GM15510 (cell line): ENCODE data around the gene NDUFB10.

Experiments used
- POLR2A ChIP-seq: IDR thresholded peaks from 3 replicates; pipeline ENCODE4 v1.6.1; 2011; ENCODE audit warnings: borderline replicate concordance; ENCODE audit not compliant: insufficient read length; ENCODE audit errors: extremely low read depth

Gene NDUFB10

DNA sequence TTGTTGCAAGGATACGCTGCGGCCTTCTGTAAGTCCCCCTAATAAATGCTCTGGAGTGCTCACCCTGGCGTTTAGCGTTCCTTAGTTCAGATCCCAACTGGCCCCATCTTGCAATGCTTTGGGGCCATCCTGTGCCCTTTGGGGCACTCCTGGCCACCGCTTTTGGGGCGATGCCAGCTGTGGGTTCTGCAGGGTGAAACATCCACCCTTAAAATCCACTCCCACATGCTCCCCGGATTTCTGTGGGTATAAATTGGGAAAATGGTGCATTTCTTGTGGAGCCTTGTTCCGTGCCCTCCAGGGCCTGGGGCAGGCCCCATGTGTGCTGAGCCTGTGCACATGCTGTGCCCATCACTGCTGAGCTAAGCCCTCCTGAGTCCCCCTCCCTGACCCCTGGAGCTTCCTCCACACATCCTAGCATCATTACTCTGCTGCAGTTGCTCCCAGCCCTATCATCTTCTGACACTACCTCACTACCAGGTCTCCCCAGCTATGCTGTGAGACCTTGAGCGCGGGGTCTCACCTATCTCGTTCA is 22.3 kb upstream of the NDUFB10 start:
- no peak for TF ChIP-seq POLR2A

DNA sequence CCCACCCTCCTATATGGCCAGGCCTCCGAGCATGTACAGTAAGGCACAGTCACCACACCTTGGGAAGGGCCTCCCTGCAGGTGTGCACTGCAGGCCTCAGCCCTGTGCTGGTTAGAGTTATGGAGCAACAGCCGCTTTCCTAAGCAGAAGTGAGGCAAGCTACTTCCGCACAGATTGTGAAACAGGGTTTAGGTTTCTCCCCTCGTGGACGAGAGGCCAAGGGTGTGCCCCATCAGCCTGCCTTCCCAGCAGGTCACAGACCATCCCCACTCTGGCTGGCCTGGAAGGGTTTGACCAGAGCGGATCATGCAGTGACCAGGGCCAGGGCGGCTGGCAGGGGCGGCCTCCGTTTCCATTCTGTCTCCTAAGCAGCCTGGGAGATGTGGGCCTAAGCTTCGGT is 21.0 kb upstream of the NDUFB10 start:
- TF ChIP-seq POLR2A: no peak

DNA sequence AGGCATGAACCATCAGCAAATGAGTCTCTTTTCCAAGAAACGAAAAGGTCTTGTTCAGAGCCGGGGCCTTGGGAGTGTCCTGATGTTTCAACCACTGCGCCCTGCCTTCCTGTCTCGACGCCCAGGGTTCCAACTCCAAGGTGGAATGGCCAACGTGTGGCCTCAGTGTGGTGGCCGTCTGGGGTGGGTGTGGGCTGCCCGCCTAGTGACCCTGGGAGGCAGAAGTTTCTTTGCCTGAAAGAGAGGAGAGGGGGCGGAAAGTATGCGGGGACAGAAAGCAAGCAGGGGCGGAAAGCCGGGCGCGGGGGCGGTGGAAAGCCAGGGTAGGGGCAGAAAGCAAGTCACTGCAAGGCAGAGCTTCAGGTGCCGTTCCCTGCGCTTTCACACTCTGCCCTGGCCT is 20.4 kb upstream of the NDUFB10 start:
- no peak for TF ChIP-seq POLR2A

DNA sequence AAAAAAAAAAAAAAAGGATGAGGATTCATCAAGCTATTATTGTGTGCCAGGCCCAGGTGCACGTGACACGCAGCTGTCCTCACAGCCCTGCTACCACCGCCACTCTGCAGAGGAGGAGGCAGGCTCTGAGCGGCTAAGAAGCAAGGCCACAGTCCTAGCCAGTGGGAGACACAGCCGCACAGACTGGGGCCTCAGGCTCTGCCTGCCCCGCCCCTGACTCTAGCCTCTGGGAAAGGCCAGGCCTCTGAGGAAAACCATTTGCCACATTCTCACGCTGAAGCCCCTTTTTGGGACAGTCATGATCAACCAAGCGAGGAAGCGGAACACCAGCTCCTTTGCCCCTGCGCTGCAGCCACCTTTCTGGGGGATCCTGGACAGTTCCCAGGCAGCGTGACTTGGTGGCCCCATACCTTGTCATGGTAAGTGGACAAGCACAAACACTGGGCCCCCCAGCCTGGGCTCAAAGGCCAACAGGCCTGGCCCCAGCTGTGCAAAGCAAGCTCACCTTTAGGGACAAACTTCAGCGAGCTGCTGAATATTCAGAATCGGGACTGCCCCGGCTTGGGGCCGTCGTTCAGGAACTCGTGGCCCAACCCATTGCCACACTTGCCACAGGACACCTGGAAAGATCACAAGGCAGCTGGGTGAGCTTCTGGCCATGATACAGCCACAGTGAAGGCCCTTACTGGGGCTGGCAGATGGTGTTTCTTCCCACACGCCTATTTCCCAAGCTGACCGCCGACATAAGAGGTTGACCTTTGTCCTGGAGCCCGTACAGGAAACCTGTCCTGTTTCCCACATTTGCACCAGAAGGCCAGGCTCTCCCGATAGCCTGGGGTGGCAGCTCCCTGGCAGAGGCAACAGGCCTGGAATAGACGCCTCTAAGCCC is 18.8 kb upstream of the NDUFB10 start:
- TF ChIP-seq POLR2A: no peak

DNA sequence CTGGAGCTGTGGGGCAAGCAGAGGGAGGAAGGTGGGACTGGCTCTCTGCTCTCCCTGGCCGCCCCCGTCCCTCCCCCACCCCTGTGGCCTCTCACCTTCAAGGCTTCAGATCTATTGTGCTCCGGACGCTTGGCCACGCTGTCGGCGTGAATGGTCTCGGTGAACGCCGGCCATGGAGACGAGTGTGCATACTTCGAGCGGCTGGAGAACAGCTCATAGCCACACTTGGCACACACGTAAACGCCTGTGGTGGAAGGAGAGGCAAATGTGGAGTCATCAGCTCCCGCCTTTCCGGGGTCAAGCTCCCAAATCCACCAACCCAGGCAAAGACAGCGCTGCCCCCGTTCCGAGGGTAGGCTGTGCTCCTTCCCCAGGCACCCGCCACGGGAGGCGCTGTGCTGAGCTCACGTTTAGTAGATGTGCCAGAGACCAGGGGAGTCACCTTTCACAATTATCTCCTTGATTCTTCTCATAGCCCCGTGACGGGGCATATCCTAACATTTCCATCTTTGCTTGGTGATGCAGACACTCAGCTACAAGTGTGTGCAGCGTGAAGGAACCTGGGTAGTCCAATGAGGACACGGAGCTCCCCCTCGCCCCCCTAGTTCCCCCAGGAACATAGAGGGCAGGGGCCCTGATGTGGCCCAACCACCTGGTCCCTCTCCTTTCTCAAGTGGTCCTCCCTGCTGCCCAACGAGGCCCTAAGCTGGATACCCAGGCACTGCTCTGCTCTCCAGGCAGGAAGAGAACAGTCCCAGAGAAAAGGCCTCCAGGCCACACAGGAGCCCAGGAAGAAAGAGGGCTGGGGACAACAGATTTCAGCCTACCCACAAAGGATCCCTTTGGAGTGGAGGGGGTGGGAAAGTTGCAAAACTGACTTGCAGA is 17.9 kb upstream of the NDUFB10 start:
- TF ChIP-seq POLR2A: no peak

DNA sequence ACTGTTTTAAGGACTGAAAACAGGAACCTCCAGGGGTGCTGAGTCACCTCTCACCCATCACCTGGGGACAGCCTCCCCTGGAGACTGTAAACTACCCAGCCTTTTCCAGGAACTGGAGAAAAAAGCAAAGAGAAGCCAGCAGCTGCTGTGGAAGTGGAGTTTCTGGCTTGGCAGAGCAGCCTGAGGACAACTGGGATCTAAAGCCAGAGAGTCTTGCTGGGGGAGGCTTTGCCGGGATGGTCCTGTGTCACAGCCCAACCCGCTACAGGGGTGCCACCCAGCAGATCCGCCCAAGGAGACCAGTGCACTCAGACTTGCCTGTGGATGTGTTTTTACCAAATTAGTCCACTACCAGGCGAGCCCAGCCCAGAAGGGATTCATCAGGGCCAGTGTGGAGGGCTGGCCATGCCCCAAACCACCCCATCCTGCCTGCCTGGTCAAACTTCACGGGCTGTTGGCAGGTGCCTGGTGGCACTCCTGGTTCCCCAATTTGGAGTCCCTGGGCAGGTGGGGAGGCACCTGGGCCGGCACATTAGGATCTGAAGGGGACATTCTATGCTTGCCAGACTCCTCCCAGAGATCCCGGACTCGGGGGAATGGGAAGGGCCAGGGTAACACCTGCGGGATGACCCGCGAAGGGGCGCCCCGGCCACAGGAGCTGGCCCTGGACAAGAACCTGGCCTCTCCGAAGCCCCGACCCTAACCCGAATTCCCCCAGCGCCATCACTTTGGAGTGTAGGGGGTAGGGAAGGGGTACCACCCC is 17.1 kb upstream of the NDUFB10 start:
- TF ChIP-seq POLR2A: no peak

DNA sequence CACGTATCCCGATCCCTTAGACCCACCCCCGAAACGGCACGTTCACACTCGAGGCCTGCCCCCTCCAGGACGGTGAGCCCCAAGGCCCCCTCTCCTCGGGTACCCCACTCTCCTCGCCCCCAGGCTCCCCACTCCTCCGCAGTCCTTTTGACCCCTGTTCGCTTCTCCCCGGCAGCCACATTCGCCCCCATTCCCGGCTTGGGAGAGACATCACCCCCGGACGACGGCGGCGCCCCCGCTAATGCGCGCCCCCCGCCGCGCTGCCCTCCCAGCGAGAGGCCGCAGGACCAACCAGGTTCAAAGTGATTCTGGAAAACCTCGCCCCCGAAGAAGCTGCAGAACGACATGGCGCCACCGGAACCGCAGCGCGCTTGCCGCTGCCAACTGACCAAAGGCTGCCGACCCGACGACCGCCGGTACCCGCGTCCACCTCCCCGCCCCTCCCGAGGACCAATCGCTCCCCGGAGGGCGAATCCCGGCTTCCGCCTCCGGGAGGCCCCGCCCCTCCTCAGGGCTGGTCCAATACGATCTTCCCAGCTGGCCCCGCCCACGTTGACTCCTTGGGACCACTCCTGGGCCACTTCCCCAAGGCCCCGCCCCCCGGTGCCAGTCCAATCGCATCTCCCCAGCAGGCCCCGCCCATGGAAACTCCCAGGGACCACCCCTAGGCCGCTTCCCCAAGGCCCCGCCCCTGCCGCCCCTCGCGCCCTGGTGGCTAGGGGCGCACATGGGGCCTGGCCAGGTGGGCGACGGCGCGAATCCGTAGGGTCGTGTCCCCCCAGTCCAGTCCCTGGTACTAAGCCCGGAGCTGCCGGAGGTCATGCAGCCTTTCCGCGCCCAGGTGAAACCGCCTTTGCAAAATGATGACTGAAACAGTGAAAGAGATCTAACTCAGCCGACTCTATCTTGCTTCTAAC is 16.3 kb upstream of the NDUFB10 start, which contains the start of gene MSRB1:
TSS of gene MSRB1 (minus strand) at position 390 of the 917 bp plus-strand sequence. CDS start at position 347, 43 bp downstream.
- TF ChIP-seq POLR2A: peak; percentile 82

DNA sequence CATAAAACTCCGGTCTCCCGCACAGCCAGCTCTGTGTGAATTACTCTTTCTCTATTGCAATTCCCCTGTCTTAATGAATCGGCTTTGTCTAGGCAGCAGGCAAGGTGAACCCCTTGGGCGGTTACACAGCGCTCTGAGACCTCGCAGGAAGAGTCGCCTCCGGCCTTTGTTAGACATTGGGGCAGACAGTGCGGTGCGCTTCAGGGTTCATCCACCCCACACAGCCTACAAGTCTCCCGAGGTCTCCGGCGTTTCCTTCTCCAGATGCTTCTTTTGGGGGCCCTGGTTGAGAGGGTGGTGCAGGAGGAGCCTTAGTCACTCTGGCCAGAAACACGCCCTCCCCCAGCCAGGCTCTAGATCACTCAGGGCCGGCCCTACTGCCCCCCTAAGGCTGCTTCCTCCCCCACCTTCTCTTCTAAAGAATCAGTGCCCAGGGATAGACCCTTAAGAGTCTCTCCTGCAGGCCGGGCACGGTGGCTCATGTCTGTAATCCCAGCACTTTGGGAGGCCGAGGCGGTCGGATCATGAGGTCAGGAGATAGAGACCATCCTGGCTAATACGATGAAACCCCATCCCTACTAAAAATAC is 14.6 kb upstream of the NDUFB10 start:
- no peak for TF ChIP-seq POLR2A

DNA sequence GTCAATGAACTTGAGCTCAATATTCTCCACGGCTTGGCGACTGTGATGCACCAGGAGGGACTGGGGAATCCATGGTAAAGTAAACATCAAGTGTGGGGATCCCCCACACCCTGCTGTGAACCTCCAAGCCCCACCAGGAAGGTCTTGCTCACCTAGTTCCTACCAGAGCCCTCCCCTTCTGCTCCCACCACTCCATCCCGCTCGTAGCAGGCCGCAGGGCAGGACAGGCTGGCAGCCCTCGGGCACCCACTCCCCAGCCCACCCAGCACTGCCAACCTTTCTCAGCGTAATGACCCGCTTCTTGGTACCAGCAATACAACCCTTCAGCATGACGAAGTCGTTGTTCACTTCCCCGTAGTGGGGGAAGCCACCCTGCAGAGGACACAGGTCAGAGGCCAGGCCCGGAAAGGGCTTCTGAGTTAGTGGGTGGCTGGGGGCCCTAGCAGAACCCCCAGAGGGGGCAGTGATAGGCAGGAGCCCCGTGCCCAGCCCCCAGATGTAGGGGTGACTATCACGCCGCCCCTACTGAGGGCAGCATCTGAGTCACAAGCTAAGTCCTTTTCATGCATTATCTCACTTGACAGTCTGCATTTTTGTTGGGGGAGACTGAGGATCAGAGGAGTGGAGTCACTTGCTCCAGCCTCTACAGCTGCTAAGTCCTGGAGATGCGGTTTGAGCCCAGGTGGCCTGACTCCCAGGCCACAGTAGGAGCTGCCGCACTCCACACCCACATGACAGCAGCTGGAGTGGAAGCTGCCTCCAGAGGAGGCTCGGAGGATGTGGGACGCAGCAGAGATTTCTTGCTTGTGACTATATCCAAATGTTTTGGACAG is 13.6 kb upstream of the NDUFB10 start:
- no peak for TF ChIP-seq POLR2A

DNA sequence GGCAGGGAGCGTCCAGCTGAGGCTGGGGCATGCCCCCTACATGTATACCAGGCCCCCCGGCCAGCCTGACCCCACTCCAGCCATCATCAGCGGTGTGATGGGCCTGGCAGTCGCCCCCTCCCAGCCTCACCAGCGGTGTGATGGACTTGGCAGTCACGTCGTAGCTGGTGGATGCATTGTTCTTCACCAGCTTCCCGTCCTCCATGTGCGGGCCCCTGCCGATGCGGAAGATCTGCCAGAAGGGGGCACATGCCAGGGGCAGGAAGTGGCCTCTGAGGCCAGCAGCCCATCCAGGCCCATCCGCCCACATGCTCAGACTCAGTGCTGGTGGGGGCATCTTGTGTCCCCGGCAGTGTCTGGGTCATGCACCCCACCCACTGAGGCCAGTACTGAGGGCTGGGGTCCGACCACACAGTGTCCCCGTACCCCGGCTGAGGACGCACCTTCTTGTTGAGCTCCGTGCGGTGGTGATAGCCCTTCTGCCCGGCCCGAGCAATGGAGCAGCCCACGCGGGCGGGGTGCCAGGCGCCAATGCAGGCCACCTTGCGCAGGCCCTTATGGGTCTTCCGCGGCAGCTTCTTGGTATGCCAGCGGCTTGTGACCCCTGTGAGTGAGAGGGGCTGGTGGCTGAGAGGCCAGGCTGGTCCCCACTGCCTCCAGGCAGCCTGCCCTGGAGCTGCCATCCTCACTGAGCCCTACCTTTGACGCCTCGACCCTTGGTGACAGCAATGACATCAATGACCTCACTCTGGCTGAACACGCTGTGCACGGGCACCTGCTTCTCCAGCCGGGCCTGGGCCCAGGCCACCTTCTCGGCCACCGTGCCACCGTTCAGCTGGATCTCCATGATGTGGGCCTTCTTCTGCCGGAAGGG is 12.6 kb upstream of the NDUFB10 start:
- no peak for TF ChIP-seq POLR2A

DNA sequence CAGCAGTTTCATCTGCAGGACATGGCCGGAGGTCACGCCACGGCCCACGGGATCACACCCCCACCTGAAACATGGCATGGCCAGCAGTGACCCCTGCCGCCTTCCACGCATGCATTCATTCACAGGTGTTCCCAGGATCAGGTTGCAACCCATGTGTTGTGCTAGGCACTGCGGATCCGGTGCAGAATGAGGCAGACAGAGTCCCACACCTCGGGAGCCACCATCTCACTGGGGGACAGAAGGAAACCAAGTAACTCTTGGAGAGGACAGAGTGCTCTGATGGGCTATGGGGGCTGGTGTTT is 12.0 kb upstream of the NDUFB10 start:
- no peak for TF ChIP-seq POLR2A
